ENCODE data around the gene RRP12.

GRCh38 chr10:97311111-97311626 is 90.0 kb downstream of the RRP12 start:
- TF ChIP-seq POLR2A (IDR thresholded peaks at IDR 0.05; ENCODE audit: low read depth, low read length) (no peak), POLR2AphosphoS5 (IDR thresholded peaks at IDR 0.05; ENCODE audit: low read depth, low read length) (no peak)

Data from GM12891 (cell line).